Skeletal muscle tissue (tissue), 4 donors: Measurements from ENCODE around the gene SULT1C3. TPM values are rescaled to one million over a fixed set of nuclear protein-coding genes. Genes with fewer than 3 reads are reported as not detected.

ENCODE experiments used
- H3K27ac ChIP-seq: one replicate; pipeline ENCODE4 v1.7.0; 2013; ENCODE audit warnings: mild to moderate bottlenecking, low read depth, low read length, inconsistent platforms
- H3K27me3 ChIP-seq, 3 donors: one replicate each; pipeline ENCODE4 v1.7.0; 2013; ENCODE audit warnings: low read length in 3 of 3; ENCODE audit not compliant: control insufficient read depth in 3 of 3, insufficient read depth in 3 of 3
- H3K36me3 ChIP-seq, 3 donors: one replicate each; pipeline ENCODE4 v1.7.0; 2013; ENCODE audit warnings: low read length in 3 of 3; ENCODE audit not compliant: control insufficient read depth in 3 of 3, insufficient read depth in 3 of 3
- H3K4me1 ChIP-seq, 3 donors: one replicate each; pipeline ENCODE4 v1.7.0; 2013; ENCODE audit warnings: low read length in 3 of 3, mild to moderate bottlenecking in 3 of 3; ENCODE audit not compliant: control insufficient read depth in 3 of 3, insufficient read depth in 3 of 3
- H3K4me3 ChIP-seq, 3 donors: one replicate each; pipeline ENCODE4 v1.7.0; 2013; ENCODE audit warnings: low read length in 3 of 3
- H3K9ac ChIP-seq, 3 donors: one replicate each; pipeline ENCODE4 v1.7.0; 2013; ENCODE audit warnings: low read length in 3 of 3, mild to moderate bottlenecking in 3 of 3, moderate library complexity in 2 of 3, low read depth in 1 of 3
- H3K9me3 ChIP-seq, 3 donors: one replicate each; pipeline ENCODE4 v1.7.0; 2013; ENCODE audit warnings: low read length in 3 of 3; ENCODE audit not compliant: control insufficient read depth in 3 of 3
- total RNA-seq: library from RNA; depleted of rRNA; stranded (reverse); fragments of >200 nt; gene quantifications from one replicate; pipeline ENCODE4 v1.2.3, GENCODE V29; 2014
- donor health status: Osteomylitis.

The SULT1C3 gene
- total RNA-seq, 1 donor from 2014 or later, result not detected

DNA sequence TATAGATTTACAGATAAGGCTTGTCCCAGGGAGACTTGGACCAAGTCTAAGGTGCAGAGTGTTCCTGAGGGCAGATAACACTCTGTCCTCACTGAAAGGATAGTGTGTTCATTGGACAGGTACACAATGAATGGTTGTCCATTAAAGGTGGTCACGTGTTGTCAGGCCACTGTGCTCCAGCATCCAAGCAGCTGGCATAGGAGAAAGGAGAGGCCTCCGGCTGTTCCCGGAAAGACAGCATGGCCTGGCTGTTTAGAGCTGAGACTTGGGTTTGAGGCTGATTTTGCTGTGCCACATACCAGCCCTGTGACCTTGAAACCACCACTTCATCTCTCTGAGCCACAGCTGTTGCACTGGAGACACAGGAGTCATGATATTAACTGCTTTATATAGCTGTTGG lies 19.6 kb upstream of the SULT1C3 start:
- H3K4me1 ChIP-seq, result peaks cover 2 to 7% (median 4%) of the 10 kb centered on the region in 3 donors
- H3K9ac ChIP-seq, result no peak overlapping the region
- peaks cover 4 to 8% (median 5%) of the 10 kb centered on the region in 3 donors for H3K9me3 ChIP-seq
- H3K27ac ChIP-seq, result no peak overlapping the region
- no peak overlapping the region for H3K4me3 ChIP-seq
- H3K27me3 ChIP-seq, result no peaks in the 10 kb centered on the region
- no peaks in the 10 kb centered on the region for H3K36me3 ChIP-seq

DNA sequence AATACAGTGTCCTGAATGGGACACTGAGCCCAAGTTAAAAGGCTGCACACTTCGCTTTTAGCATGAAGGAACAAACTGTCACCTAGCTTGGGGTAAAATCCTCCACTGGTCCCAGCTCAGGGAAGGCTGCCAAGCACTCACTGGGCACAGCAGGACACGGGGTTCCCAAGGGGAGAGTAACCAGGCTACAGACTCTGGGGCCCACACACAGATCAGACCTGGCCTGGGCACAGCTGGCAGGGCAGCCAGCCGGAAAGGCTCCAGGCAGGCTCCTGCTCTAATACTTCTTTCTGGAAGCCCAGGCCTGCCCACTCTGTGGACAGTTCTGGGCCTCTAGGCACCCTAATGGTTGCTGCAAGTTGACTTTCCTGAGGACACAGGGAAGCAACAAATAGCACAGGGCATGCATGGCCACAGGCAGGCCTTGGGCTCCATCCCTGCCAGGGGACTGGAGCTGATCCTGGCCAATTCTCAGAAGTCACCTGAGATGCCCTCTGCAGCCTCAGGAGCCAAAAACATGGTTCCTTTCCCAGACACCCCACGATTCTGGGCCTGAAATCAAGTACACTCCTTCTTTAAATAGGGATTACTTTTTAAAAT lies 18.7 kb upstream of the SULT1C3 start:
- Histone ChIP-seq H3K36me3 (no peaks in the 10 kb centered on the region), H3K4me1 (peaks cover 0 to 7% (median 0%) of the 10 kb centered on the region in 3 donors), H3K27ac (no peak overlapping the region), H3K9ac (no peak overlapping the region), H3K4me3 (no peak overlapping the region), H3K9me3 (peaks cover 4 to 8% (median 5%) of the 10 kb centered on the region in 3 donors), H3K27me3 (no peaks in the 10 kb centered on the region)

DNA sequence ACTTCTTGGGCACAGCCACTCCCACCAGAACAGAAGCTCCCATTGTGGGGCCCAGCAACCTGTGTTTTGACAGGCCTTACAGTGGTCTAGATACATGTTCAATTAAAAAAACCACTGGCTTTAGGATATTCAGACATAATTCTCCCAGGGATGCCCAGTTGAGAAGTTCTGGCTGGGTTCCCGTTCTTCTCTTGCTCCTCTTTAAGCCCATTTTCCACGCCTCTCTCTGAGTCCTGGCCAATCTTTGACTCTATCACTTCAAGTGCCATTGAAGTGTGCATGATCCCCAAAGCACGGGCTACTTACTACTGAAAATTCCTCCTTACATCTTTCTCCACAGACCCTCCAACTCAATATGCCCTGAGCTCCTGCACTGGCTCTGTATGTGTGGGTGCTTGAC lies 17.5 kb upstream of the SULT1C3 start:
- Histone ChIP-seq H3K9me3 (peaks cover 4 to 8% (median 5%) of the 10 kb centered on the region in 3 donors), H3K27me3 (no peaks in the 10 kb centered on the region), H3K4me1 (peaks cover 0 to 7% (median 0%) of the 10 kb centered on the region in 3 donors), H3K4me3 (no peak overlapping the region), H3K36me3 (no peaks in the 10 kb centered on the region), H3K27ac (no peak overlapping the region), H3K9ac (no peak overlapping the region)

DNA sequence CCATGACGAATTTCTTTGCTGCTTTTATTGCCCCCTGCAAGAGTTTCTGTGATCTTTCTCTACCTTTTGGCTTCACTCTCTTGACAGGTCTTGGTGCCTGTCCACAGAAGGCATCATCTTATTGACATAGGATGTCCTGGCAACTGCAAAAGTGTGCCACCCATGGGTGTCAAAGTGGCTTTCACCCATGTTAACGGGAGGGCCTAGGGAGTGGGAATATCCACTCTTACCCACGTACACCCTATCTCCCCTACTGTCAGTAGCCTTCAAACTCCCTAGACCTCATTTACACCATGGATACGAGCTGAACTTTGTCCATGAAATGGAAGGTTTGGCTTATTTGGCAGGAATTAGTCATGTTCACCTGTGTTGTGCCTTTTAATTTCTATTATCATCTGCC lies 16.2 kb upstream of the SULT1C3 start:
- Histone ChIP-seq H3K4me3 (no peak overlapping the region), H3K27ac (no peak overlapping the region), H3K9me3 (peaks cover 4 to 8% (median 5%) of the 10 kb centered on the region in 3 donors), H3K9ac (no peak overlapping the region), H3K36me3 (no peaks in the 10 kb centered on the region), H3K4me1 (peaks cover 0 to 7% (median 0%) of the 10 kb centered on the region in 3 donors), H3K27me3 (no peaks in the 10 kb centered on the region)

DNA sequence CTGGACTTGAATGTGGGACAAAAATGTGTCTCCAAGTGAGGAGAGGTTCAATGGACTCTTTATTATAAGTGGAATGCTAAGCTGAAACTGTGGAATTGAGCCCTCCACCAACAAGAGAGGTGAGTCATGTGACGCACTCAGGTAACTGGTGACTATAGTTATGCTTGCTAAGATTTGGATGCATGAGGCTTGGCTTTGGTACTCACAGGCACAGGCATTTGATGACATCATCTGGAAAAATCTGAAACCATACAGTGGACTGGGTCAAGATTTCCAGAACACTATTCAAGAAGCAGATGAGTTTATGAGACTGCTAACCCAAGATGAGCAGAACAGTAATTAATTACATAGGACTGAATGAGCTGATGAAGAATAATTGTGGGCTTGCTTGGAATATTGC lies 15.7 kb upstream of the SULT1C3 start:
- Histone ChIP-seq H3K36me3 (no peaks in the 10 kb centered on the region), H3K4me3 (no peak overlapping the region), H3K4me1 (peaks cover 0 to 7% (median 0%) of the 10 kb centered on the region in 3 donors), H3K27me3 (no peaks in the 10 kb centered on the region), H3K27ac (no peak overlapping the region), H3K9ac (no peak overlapping the region), H3K9me3 (peaks cover 4 to 8% (median 5%) of the 10 kb centered on the region in 3 donors)

DNA sequence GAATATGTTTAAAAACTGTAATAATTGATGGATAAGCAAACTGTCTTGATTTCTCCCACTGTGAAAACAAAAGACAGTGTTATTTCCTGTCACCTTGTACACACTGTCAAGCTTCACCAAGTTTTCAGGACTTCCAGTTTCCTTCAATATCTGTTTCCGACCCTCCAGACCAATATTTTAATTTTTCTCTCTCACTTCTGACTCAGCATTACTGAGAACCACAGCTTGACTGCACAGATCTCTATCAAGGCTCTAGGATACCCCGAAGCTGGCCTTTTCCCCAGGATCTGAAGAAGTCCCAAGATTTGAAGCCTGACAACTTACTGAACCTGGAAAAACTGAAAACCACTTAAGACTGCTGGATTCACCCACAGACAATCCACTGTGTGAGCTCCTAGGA lies 13.2 kb upstream of the SULT1C3 start:
- Histone ChIP-seq H3K27me3 (no peaks in the 10 kb centered on the region), H3K4me1 (no peaks in the 10 kb centered on the region), H3K9ac (no peak overlapping the region), H3K27ac (no peak overlapping the region), H3K9me3 (peaks cover 4 to 8% (median 5%) of the 10 kb centered on the region in 3 donors), H3K4me3 (no peak overlapping the region), H3K36me3 (no peaks in the 10 kb centered on the region)

DNA sequence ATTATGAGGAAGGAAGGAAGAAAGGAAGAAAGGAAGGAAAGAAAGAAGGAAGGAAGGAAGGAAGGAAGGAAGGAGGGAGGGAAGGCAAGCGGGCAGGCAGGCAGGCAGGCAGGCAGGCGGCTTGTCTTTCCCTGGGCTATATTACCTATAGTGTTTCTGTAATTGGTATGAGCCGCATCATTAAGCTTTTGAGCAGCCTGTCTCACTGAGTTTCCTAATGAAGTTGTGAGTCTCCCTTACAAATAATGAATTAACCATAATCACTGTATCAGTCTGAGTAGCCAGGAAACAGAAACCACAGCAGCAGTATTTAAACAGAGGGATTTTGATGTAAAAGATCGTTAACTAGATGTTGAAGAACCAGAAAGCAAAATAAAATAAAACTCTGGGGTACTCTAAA lies 11.8 kb upstream of the SULT1C3 start:
- no peaks in the 10 kb centered on the region for H3K36me3 ChIP-seq
- no peaks in the 10 kb centered on the region for H3K4me1 ChIP-seq
- no peak overlapping the region for H3K27ac ChIP-seq
- peaks cover 4 to 8% (median 5%) of the 10 kb centered on the region in 3 donors for H3K9me3 ChIP-seq
- H3K4me3 ChIP-seq, result no peak overlapping the region
- no peak overlapping the region for H3K9ac ChIP-seq
- no peaks in the 10 kb centered on the region for H3K27me3 ChIP-seq

DNA sequence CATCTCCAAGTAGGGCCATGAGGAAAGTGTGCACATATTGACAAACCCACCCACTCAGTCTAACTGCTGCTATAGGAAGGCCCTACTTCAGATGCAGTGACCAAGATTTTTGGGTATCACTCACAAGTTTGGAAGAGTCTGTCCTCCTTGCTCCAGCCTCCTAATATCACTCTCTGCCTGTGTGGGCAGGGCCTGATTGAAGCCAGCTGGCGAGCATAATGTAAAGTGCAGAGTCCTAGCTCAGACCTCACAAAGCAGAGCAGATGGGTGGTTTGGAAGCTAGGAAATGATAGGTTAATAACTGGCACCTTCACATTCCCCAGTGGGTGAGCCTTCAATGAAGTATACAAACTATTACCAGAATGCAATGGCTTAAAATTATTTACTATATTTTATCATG lies 11.2 kb upstream of the SULT1C3 start:
- Histone ChIP-seq H3K9ac (no peak overlapping the region), H3K27ac (no peak overlapping the region), H3K27me3 (no peaks in the 10 kb centered on the region), H3K4me3 (no peak overlapping the region), H3K36me3 (no peaks in the 10 kb centered on the region), H3K9me3 (peaks cover 2 to 7% (median 4%) of the 10 kb centered on the region in 3 donors), H3K4me1 (no peaks in the 10 kb centered on the region)

DNA sequence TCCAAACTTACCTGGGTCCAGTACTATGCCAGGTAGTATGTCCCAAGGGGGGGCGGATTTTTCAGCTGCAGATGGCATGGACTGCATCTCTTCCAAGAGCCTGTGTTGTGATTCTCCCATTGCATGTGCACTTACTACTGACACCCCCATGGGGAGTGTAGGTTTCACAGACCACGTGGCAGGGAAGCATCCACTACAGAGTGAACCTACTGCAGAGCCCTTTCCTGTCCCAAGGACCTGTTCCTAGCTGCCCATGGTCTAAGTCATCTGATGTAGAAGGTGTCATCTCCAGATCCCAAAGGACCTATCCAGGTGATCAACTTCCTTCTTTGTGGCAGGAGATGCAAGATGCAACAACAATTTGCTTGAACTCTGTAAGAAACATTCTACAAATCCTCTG lies 9.9 kb upstream of the SULT1C3 start:
- H3K4me1 ChIP-seq, result no peaks in the 10 kb centered on the region
- no peaks in the 10 kb centered on the region for H3K27me3 ChIP-seq
- no peak overlapping the region for H3K9ac ChIP-seq
- no peak overlapping the region for H3K4me3 ChIP-seq
- no peaks in the 10 kb centered on the region for H3K9me3 ChIP-seq
- no peak overlapping the region for H3K27ac ChIP-seq
- H3K36me3 ChIP-seq, result no peaks in the 10 kb centered on the region

DNA sequence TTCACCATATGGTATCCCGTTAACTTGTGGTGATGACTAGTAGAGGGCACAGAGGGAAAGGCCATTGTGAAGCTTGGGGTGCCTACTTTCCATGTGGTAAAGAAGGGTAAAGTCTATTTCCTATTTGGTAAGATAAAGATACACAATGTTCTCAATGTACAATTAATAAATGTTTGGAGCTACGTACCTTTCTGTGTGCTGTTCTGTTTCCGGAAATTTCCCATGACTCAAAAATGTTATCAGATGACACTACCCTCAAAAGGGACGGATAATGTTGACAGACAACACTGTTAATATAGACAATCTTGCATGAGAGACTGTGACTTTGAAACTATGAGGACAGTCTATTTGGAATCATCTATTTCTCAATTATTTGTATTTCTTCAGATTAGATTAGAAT lies 4.2 kb upstream of the SULT1C3 start:
- Histone ChIP-seq H3K9me3 (no peaks in the 10 kb centered on the region), H3K4me1 (no peaks in the 10 kb centered on the region), H3K36me3 (no peaks in the 10 kb centered on the region), H3K27ac (no peak overlapping the region), H3K4me3 (no peak overlapping the region), H3K27me3 (no peaks in the 10 kb centered on the region), H3K9ac (no peak overlapping the region)
